PC-3 (cell line): ENCODE results near the gene MYB. TPM values are rescaled to one million over a fixed set of nuclear protein-coding genes. Genes with fewer than 3 reads are reported as not detected.

Source experiments
- ATAC-seq: fragments of 200-7000 bp; cut with Tn5 transposase; 2 replicates; pipeline ENCODE4 v1.9.1; 2020; ENCODE audit warnings: mild to moderate bottlenecking, moderate library complexity
- BruUV-seq: library from RNA; stranded (reverse); fragments of 400-500 nt; replicated peaks from 2 replicates; lab custom pipeline; 2021; lab: Mats Ljungman, UMichigan
- CTCF ChIA-PET: fragments of 300-600 bp; sonication (Branson Sonifier 250); formaldehyde crosslinking; loops from one replicate; lab custom pipeline; 2022; ENCODE audit warnings: antibody characterized with exemption; lab: Charles Lee
- POLR2A ChIA-PET: fragments of 300-600 bp; sonication (Branson Sonifier 250); formaldehyde crosslinking; loops from one replicate; lab custom pipeline; 2022; ENCODE audit warnings: antibody characterized with exemption; ENCODE audit not compliant: unreplicated experiment; lab: Charles Lee
- DNase-seq: peaks from one replicate; pipeline ENCODE4 v3.0.0-alpha.2; 2015
- H2AFZ ChIP-seq: fragments of 300-600 bp; sonication (generic); 2 replicates; pipeline ENCODE4 v1.6.0; 2016; ENCODE audit warnings: antibody characterized with exemption, low read length
- H3F3A ChIP-seq: fragments of 300-600 bp; sonication (generic); one replicate; pipeline ENCODE4 v1.6.0; 2017; ENCODE audit warnings: antibody characterized with exemption, low read length, control low read depth, mild to moderate bottlenecking; ENCODE audit not compliant: unreplicated experiment
- H3K27ac ChIP-seq: fragments of 300-600 bp; sonication (generic); 2 replicates; pipeline ENCODE4 v1.5.1; 2016; ENCODE audit warnings: mild to moderate bottlenecking, low read length
- H3K27me3 ChIP-seq: fragments of 300-600 bp; sonication (generic); 2 replicates; pipeline ENCODE4 v1.6.1; 2016; ENCODE audit warnings: low read length, mixed read lengths
- H3K36me3 ChIP-seq: fragments of 300-600 bp; sonication (generic); 2 replicates; pipeline ENCODE4 v1.6.1; 2016; ENCODE audit warnings: low read depth, mixed run types, low read length, mixed read lengths
- H3K4me1 ChIP-seq: fragments of 300-600 bp; sonication (generic); 2 replicates; pipeline ENCODE4 v1.5.1; 2016; ENCODE audit warnings: low read length; ENCODE audit not compliant: insufficient read depth
- H3K4me2 ChIP-seq: fragments of 300-600 bp; sonication (generic); 2 replicates; pipeline ENCODE4 v1.6.0; 2016; ENCODE audit warnings: low read length
- H3K4me3 ChIP-seq: fragments of 300-600 bp; sonication (generic); 2 replicates; pipeline ENCODE4 v1.5.1; 2016; ENCODE audit warnings: mild to moderate bottlenecking, low read length, mixed read lengths
- H3K79me2 ChIP-seq: fragments of 300-600 bp; sonication (generic); 2 replicates; pipeline ENCODE4 v1.6.1; 2017; ENCODE audit warnings: low read length, mixed read lengths
- H3K9ac ChIP-seq: fragments of 300-600 bp; sonication (generic); 2 replicates; pipeline ENCODE4 v1.6.0; 2016; ENCODE audit warnings: mild to moderate bottlenecking, low read length
- H3K9me2 ChIP-seq: fragments of 300-600 bp; sonication (generic); replicated peaks from 2 replicates; pipeline ENCODE4 v1.6.1; 2016; ENCODE audit warnings: mixed run types, low read length, mixed read lengths
- H3K9me3 ChIP-seq: fragments of 300-600 bp; sonication (generic); 2 replicates; pipeline ENCODE4 v1.6.1; 2016; ENCODE audit warnings: low read length, mixed read lengths
- H4K20me1 ChIP-seq: fragments of 300-600 bp; sonication (generic); 2 replicates; pipeline ENCODE4 v1.6.1; 2016; ENCODE audit warnings: low read length, mixed read lengths
- CTCF ChIP-seq: fragments of 300-600 bp; sonication (generic); conservative IDR thresholded peaks from 2 replicates; pipeline ENCODE4 v1.5.1; 2017; ENCODE audit warnings: antibody characterized with exemption, low read depth, mild to moderate bottlenecking, low read length
- EZH2 ChIP-seq: fragments of 300-600 bp; sonication (generic); IDR thresholded peaks from one replicate; pipeline ENCODE4 v1.6.1; 2017; ENCODE audit warnings: antibody characterized with exemption, mild to moderate bottlenecking, low read length; ENCODE audit not compliant: unreplicated experiment
- EZH2phosphoT487 ChIP-seq: fragments of 300-600 bp; sonication (generic); IDR thresholded peaks from 2 replicates; pipeline ENCODE4 v1.6.1; 2018; ENCODE audit warnings: mild to moderate bottlenecking, antibody characterized with exemption, low read length, borderline replicate concordance
- intact Hi-C: fragments of 100-400 bp; cut with micrococcal nuclease; formaldehyde crosslinking; loops from 2 replicates; pipeline ENCODE4 v1.9.0; 2023
- total RNA-seq: library from RNA; depleted of rRNA; stranded (reverse); fragments of >200 nt; gene quantifications from 2 replicates; pipeline ENCODE4 v1.2.3, GENCODE V29; 2014

Gene MYB
- total RNA-seq, 1 experiment from 2014 or later = 4.4 TPM

DNA sequence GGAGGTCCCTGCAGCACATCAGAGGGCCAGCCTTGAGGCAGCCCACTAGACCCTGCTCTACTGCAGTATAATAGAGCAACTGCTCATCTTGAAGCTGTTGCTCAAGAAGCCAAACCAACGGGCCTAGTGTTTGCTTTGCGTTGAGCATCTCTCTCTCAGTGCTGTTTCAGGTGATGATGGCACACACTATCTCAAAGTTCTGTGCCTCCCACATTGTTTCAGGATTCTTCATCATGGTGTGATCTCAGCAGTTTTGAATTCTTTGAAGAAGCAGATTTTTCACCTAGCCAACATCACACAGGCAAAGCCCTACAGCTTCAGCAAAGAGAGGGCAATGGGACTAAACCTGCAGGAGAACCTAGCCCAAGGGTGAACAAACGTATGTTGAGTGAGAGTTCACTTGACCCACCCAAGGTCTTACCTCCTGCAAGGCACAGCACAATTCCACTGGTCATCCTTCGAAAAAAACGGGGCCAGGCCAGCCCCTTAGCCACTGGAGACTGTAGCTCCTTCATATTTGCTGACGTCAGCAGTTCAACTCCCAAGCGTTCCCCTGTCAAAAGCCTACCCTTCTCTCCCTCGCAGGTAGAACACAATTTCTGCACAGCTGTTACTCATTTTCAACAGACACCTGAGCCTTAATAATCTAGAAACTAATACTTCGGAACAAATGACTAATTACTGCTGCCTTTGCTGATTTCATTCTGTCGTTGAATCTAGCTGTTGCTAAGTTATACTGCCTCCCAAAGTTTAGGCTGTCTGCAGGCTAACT is 15.8 kb downstream of the MYB start:
- Histone ChIP-seq H3K27ac (no peak overlapping the region), H4K20me1 (no peaks in the 10 kb centered on the region), H3K4me2 (no peak overlapping the region), H3K27me3 (no peaks in the 10 kb centered on the region), H3K4me3 (no peak overlapping the region), H3K9me2 (no peaks in the 10 kb centered on the region), H3K36me3 (no peaks in the 10 kb centered on the region), H3K9me3 (no peaks in the 10 kb centered on the region), H3K4me1 (no peaks in the 10 kb centered on the region), H3K79me2 (no peaks in the 10 kb centered on the region), H3K9ac (no peak overlapping the region), H3F3A (no peaks in the 10 kb centered on the region), H2AFZ (no peak overlapping the region)
- BruUV-seq = no TSS peak
- ChIA-PET POLR2A (no interaction called here), CTCF (no interaction called here)
- ATAC-seq (no peak), DNase-seq (no peak)
- intact Hi-C loops = no loop called here
- TF ChIP-seq EZH2phosphoT487 = no peak

DNA sequence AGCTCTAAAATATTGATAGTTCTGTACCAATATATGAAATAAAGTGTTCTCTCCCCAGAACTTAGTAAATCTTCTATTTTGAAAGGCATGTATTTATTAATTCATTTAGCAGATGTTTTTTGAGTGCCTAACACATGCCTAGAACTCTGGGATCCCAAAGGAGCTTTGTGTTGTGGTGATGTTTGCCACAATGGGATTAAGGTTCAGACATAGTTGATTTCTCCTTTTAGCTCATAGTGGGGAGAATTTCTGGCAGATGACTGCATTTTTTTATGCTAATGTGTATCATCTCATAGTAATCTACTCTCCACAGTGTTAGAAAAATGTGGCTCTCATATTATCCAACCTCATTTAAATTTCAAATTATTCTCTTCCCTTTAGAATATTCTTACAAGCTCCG is 21.7 kb downstream of the MYB start:
- no peak overlapping the region for H3K4me2 ChIP-seq
- no peaks in the 10 kb centered on the region for H3K79me2 ChIP-seq
- no peak overlapping the region for H3K9ac ChIP-seq
- H2AFZ ChIP-seq = no peak overlapping the region
- no peak overlapping the region for H3K27ac ChIP-seq
- CTCF ChIA-PET = no interaction called here
- TF ChIP-seq EZH2phosphoT487 (no peak), CTCF (no peak), EZH2 (no peak)
- no peaks in the 10 kb centered on the region for H3K36me3 ChIP-seq
- ATAC-seq (no peak), DNase-seq (no peak)
- H4K20me1 ChIP-seq = no peaks in the 10 kb centered on the region
- no peaks in the 10 kb centered on the region for H3F3A ChIP-seq
- no peaks in the 10 kb centered on the region for H3K9me3 ChIP-seq
- no peaks in the 10 kb centered on the region for H3K9me2 ChIP-seq
- no peaks in the 10 kb centered on the region for H3K27me3 ChIP-seq
- intact Hi-C loops = no loop called here
- H3K4me1 ChIP-seq = no peaks in the 10 kb centered on the region
- POLR2A ChIA-PET = no interaction called here
- BruUV-seq = no TSS peak
- H3K4me3 ChIP-seq = no peak overlapping the region

DNA sequence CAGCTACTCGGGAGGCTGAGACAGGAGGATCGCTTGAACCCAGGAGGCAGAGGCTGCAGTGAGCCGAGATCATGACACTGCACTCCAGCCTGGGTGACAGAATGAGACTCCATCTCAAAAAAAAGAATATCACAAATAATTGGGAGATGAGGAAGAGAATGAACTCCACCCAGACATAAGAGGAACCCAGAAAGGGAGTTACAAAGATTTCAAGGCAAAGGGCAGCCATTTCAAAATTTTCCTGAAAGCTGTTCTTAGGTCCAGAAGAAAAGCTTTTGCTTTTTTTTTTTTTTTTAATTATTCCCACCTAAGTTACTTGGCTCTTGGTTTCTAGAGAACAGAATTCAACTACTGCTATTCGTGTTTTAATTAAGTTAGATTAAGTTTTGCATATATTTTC is 23.8 kb downstream of the MYB start:
- H3K27me3 ChIP-seq = no peaks in the 10 kb centered on the region
- H3K4me3 ChIP-seq = no peak overlapping the region
- intact Hi-C loops = no loop called here
- H3K36me3 ChIP-seq = no peaks in the 10 kb centered on the region
- no peaks in the 10 kb centered on the region for H3K9me3 ChIP-seq
- no peaks in the 10 kb centered on the region for H3F3A ChIP-seq
- no peak overlapping the region for H3K4me2 ChIP-seq
- no peaks in the 10 kb centered on the region for H3K4me1 ChIP-seq
- H3K9ac ChIP-seq = no peak overlapping the region
- no peaks in the 10 kb centered on the region for H3K79me2 ChIP-seq
- H2AFZ ChIP-seq = no peak overlapping the region
- POLR2A ChIA-PET = no interaction called here
- H3K27ac ChIP-seq = no peak overlapping the region
- CTCF ChIA-PET = no interaction called here
- BruUV-seq = no TSS peak
- no peaks in the 10 kb centered on the region for H3K9me2 ChIP-seq
- ATAC-seq = no peak
- TF ChIP-seq EZH2phosphoT487 (no peak), CTCF (no peak), EZH2 (no peak)
- no peak for DNase-seq
- no peaks in the 10 kb centered on the region for H4K20me1 ChIP-seq
